Gastrocnemius medialis (tissue), 4 donors: Measurements from ENCODE around the gene PLEKHA4.
"Not testable (repeated sequence)": the region's sequence is repeated elsewhere in the genome, so short reads cannot be mapped to it uniquely, and the experiment has no call there.

ENCODE experiments used
- CTCF ChIP-seq, 5 experiments: fragments of 450-650 bp in 3 of 5; fragments of 200-600 bp in 2 of 5; sonication (generic) in 2 of 5; IDR thresholded peaks in 4 of 5; conservative IDR thresholded peaks in 1 of 5; 1 replicate in 4 of 5; 2 replicates in 1 of 5; pipeline ENCODE4 v1.5.1; 2016 to 2019; ENCODE audit warnings: antibody characterized with exemption in 5 of 5, mild to moderate bottlenecking in 3 of 5, moderate library complexity in 3 of 5
- POLR2A ChIP-seq, 2 donors: fragments of 450-650 bp; IDR thresholded peaks; one replicate each; pipeline ENCODE4 v1.6.1; 2017; ENCODE audit warnings: antibody characterized with exemption in 2 of 2, mild to moderate bottlenecking in 2 of 2, moderate library complexity in 2 of 2

DNA sequence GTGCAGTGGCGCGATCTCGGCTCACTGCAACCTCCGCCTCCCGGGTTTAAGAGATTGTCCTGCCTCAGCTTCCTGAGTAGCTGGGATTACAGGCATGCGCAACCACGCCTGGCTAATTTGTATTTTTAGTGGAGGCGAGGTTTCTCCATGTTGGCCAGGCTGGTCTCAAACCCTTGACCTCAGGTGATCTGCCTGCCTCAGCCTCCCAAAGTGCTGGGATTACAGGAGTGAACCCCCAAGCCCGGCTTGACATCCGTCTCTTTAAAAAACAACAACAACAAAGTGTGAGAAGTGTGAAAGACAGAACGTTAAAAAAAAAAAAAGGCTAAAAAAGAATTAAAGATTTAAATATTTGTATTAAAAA, 31.0 kb upstream of the PLEKHA4 start:
- not testable (repeated sequence) for TF ChIP-seq CTCF (IDR thresholded peaks at IDR 0.05 in 4 of 5, conservative IDR thresholded peaks at IDR 0.05 in 1 of 5); POLR2A (IDR thresholded peaks at IDR 0.05)
